RWPE2 (cell line): Measurements from ENCODE around the gene HMGB2.

Experiments
- ATAC-seq: fragments of 200-7000 bp; cut with Tn5 transposase; 3 replicates; pipeline ENCODE4 v1.9.1; 2021; ENCODE audit warnings: low read depth
- DNase-seq: peaks from one replicate; pipeline ENCODE4 v3.0.0-alpha.2; 2020; ENCODE audit warnings: low spot score
- H3K27ac ChIP-seq: fragments of 450-650 bp; 2 replicates; pipeline ENCODE4 v1.5.1; 2017; ENCODE audit warnings: mild to moderate bottlenecking; ENCODE audit not compliant: poor library complexity, severe bottlenecking
- H3K27me3 ChIP-seq: fragments of 250-450 bp; sonication (Bioruptor Pico); 2 replicates; pipeline ENCODE4 v1.5.1; 2021; ENCODE audit warnings: mild to moderate bottlenecking, moderate library complexity; ENCODE audit not compliant: insufficient read depth, poor library complexity, severe bottlenecking
- H3K36me3 ChIP-seq: fragments of 250-450 bp; sonication (Bioruptor Pico); 2 replicates; pipeline ENCODE4 v1.5.1; 2020; ENCODE audit warnings: low read depth, mild to moderate bottlenecking, moderate library complexity
- H3K4me1 ChIP-seq: fragments of 250-450 bp; sonication (Bioruptor Pico); 2 replicates; pipeline ENCODE4 v1.5.1; 2021; ENCODE audit warnings: mild to moderate bottlenecking, moderate library complexity; ENCODE audit not compliant: insufficient read depth, poor library complexity, severe bottlenecking
- H3K4me3 ChIP-seq: fragments of 250-450 bp; sonication (Bioruptor Pico); 2 replicates; pipeline ENCODE4 v1.5.1; 2021; ENCODE audit warnings: mild to moderate bottlenecking, moderate library complexity; ENCODE audit not compliant: severe bottlenecking
- H3K9me3 ChIP-seq: fragments of 250-450 bp; sonication (Bioruptor Pico); 2 replicates; pipeline ENCODE4 v1.5.1; 2021; ENCODE audit warnings: mild to moderate bottlenecking, moderate library complexity; ENCODE audit not compliant: severe bottlenecking
- TF ChIP-seq, protein P1 (sequence below): fragments of 450-650 bp; IDR thresholded peaks from one replicate; pipeline ENCODE4 v1.5.1; 2017; ENCODE audit warnings: mild to moderate bottlenecking, moderate library complexity; ENCODE audit not compliant: poor library complexity, severe bottlenecking

Gene HMGB2

DNA sequence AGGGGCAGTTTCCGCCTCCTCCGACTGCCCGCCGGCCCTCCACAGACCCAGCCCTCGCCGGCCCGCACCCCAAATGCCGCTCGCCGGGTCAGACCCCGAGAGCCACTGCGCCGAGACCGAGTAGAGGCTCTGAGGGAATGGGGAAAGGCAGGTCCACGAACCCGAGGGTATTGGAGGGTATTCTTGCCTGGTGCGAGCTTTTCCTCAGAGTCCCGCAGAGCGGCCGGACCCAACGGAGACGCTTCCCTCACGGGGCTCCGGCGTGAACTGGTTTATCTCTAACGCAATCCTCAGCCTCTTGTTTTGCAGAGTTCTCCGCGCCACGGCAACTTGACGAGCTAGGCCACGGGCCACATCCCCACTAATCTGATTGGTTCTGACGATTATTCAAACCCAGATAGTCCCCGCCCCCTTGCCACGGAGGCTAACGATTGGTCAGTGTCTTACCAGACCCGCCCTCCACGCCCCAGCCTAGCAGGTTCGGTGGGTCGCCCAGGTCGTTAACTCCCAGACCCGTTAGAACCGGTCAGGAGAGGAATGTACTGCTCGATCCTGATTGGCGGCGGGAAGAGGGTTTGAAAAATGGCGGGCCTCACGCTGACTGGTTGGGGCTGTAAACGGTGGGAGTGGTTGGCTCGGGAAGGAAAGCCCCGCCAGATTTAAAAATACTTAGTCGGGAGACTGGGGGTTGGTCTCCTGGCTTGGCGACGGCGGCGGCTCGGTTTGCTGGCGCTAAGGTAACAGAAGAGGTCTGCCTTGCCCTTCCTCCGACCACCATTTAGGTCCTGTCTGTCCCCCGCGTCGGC lies at the start of gene HMGB2:
TSS of gene HMGB2 (minus strand) at position 274 of the 806 bp plus-strand sequence. CDS start 709 bp downstream, outside the sequence.
- TF ChIP-seq, protein P1, sequence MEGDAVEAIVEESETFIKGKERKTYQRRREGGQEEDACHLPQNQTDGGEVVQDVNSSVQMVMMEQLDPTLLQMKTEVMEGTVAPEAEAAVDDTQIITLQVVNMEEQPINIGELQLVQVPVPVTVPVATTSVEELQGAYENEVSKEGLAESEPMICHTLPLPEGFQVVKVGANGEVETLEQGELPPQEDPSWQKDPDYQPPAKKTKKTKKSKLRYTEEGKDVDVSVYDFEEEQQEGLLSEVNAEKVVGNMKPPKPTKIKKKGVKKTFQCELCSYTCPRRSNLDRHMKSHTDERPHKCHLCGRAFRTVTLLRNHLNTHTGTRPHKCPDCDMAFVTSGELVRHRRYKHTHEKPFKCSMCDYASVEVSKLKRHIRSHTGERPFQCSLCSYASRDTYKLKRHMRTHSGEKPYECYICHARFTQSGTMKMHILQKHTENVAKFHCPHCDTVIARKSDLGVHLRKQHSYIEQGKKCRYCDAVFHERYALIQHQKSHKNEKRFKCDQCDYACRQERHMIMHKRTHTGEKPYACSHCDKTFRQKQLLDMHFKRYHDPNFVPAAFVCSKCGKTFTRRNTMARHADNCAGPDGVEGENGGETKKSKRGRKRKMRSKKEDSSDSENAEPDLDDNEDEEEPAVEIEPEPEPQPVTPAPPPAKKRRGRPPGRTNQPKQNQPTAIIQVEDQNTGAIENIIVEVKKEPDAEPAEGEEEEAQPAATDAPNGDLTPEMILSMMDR: no peak

DNA sequence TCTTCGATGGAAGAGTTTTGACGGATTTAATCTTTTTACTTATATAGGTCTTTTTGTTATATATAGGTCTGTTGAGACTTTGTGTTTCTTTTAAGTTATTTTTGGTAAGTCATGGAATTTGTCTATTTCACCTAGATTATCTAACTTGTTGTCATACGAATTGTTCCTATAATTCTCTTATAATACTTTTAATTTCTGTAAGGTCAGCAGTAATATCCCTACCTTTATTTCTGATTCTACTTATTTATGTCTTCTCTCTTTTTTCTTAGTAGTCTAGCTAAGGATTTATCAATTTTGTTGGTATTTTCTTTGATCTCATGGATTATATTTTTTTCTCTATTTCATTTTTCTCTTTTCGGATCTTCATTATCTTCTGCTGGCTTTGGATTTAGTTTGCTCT lies 48.2 kb upstream of the HMGB2 start:
- TF ChIP-seq, protein P1: no peak
- Histone ChIP-seq H3K27me3 (no peaks in the 10 kb centered on the region), H3K4me3 (no peak overlapping the region), H3K36me3 (peaks cover 9% of the 10 kb centered on the region), H3K4me1 (no peaks in the 10 kb centered on the region), H3K9me3 (no peaks in the 10 kb centered on the region), H3K27ac (no peak overlapping the region)
- DNase-seq (no peak), ATAC-seq (no peak)

More for the DNA sequence above, at the start of gene HMGB2:
- DNase-seq (peak; percentile 100), ATAC-seq (peak; percentile 85)
- H3K27me3 ChIP-seq: no peaks in the 10 kb centered on the region
- H3K9me3 ChIP-seq: no peaks in the 10 kb centered on the region
- H3K36me3 ChIP-seq: peaks cover 45% of the 10 kb centered on the region
- peak within 1 kb of the TSS; percentile 89 for H3K27ac ChIP-seq
- H3K4me1 ChIP-seq: peaks cover 30% of the 10 kb centered on the region
- H3K4me3 ChIP-seq: peak within 1 kb of the TSS; percentile 97

DNA sequence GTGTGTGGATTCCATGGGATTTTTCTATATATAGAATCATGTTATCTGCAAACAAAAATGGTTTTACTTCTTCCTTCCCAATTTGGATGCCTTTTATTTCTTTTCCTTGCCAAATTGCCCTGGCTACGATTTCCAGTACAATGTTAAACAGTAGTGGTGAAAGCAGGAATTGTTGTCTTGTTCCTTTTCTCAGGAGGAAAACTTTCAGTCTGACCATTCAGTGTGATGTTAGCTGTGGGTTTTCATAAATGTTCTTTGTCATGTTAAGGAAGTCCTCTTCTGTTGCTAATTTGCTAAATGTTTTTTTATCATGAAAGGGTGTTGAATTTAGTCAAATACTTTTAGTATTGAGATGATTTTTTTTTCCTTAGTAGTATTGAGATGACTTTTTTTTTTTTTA lies 47.5 kb upstream of the HMGB2 start:
- TF ChIP-seq, protein P1: no peak
- H3K27ac ChIP-seq: no peak overlapping the region
- H3K9me3 ChIP-seq: no peaks in the 10 kb centered on the region
- no peaks in the 10 kb centered on the region for H3K4me1 ChIP-seq
- no peaks in the 10 kb centered on the region for H3K27me3 ChIP-seq
- no peak overlapping the region for H3K4me3 ChIP-seq
- no peak for DNase-seq
- peaks cover 15% of the 10 kb centered on the region for H3K36me3 ChIP-seq
- no peak for ATAC-seq

DNA sequence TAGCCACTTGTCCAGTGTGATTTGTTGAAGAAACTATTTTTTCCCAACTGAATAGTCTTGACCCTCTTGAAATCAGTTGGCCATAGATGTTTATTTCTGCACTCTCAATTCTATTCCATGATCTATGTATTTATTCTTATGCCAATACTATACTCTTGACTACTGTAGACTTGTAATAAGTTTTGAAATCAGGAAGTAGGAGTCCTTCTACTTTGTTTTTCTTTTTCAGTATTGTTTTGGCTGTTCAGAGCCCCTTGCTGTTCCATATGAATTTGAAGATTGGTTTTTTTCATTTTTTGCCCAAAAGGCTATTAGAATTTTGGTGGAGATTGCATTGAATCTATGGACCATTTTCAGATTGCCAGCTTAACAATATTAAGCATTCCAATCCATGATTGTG lies 46.8 kb upstream of the HMGB2 start:
- ATAC-seq: no peak
- Histone ChIP-seq H3K4me1 (no peaks in the 10 kb centered on the region), H3K27me3 (no peaks in the 10 kb centered on the region), H3K27ac (no peak overlapping the region), H3K9me3 (no peaks in the 10 kb centered on the region), H3K4me3 (no peak overlapping the region), H3K36me3 (peaks cover 19% of the 10 kb centered on the region)
- no peak for DNase-seq
- TF ChIP-seq, protein P1: no peak

DNA sequence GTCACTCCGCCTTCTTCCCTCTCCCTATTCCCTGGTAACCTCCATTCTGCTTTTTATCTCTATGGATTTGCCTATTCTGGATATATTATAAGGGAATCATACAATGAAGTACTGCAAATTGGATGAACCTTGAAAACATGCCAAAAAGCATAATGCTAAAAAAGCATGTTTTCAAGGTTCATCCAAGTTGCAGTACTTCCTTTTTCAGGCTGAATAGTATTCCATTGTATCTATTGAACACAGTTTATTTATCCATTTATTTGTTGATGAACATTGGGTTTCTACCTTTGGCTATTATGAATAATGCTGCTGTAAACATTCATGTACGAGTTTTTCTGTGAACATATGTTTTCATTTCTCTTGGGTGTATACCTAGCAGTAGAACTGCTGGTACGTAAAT lies 45.8 kb upstream of the HMGB2 start:
- no peaks in the 10 kb centered on the region for H3K27me3 ChIP-seq
- TF ChIP-seq, protein P1: no peak
- H3K27ac ChIP-seq: no peak overlapping the region
- H3K4me3 ChIP-seq: no peak overlapping the region
- no peak for ATAC-seq
- no peaks in the 10 kb centered on the region for H3K9me3 ChIP-seq
- H3K36me3 ChIP-seq: peaks cover 25% of the 10 kb centered on the region
- no peak for DNase-seq
- H3K4me1 ChIP-seq: no peaks in the 10 kb centered on the region
